SU-DHL-6 (cell line): ENCODE measurements around the gene KIF7.

Experiments used
- EZH2phosphoT487 ChIP-seq: fragments of 200-600 bp; sonication (generic), shearing (Covaris generic); conservative IDR thresholded peaks from 2 replicates; pipeline ENCODE4 v1.6.1; 2018; ENCODE audit warnings: mild to moderate bottlenecking, antibody characterized with exemption, low read length, moderate library complexity, mixed read lengths
- TF ChIP-seq, protein P1 (sequence below): fragments of 200-600 bp; sonication (generic); IDR thresholded peaks from one replicate; pipeline ENCODE4 v1.5.1; 2017; ENCODE audit warnings: antibody characterized with exemption, mild to moderate bottlenecking, low read length, moderate library complexity; ENCODE audit not compliant: insufficient read depth, poor library complexity, severe bottlenecking

DNA sequence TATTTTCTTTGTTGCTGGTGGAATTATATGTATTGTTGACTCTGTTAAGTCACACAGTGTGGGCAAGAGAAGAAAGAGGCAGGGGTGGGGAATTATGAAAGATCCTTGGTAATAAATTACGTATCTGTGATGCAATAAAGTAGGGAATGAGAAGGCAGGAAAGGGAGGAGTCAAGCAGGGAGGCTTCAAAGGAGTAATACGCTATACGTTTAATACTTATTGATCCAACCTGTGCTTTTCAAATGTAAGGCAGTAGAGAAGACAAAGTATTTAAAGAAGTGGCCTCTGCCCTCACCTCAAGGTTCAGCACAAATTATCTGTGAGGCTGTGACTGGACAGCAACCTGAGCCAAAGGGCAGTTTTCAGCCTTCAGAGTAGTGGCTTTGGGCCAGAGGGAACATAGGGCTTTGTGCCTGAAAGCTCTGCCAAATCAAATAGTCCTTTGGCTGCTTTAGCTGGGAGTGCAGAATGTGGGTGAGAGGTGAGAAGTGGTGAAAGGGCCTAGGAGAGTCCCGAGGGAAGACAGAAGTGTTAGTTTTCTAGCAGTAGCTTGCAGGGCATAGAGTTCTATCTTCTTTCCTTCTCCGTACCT is 25.1 kb upstream of the KIF7 start:
- TF ChIP-seq, protein P1, sequence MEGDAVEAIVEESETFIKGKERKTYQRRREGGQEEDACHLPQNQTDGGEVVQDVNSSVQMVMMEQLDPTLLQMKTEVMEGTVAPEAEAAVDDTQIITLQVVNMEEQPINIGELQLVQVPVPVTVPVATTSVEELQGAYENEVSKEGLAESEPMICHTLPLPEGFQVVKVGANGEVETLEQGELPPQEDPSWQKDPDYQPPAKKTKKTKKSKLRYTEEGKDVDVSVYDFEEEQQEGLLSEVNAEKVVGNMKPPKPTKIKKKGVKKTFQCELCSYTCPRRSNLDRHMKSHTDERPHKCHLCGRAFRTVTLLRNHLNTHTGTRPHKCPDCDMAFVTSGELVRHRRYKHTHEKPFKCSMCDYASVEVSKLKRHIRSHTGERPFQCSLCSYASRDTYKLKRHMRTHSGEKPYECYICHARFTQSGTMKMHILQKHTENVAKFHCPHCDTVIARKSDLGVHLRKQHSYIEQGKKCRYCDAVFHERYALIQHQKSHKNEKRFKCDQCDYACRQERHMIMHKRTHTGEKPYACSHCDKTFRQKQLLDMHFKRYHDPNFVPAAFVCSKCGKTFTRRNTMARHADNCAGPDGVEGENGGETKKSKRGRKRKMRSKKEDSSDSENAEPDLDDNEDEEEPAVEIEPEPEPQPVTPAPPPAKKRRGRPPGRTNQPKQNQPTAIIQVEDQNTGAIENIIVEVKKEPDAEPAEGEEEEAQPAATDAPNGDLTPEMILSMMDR = no peak
- TF ChIP-seq EZH2phosphoT487 = no peak
